GM21526 (cell line): ENCODE data around the gene KDM2A.

Experiments
- ATAC-seq: cut with Tn5 transposase; IDR thresholded peaks from one replicate; pipeline ENCODE4 v1.9.1; 2021; ENCODE audit warnings: moderate library complexity; ENCODE audit not compliant: unreplicated experiment, low FRiP score

KDM2A gene

GRCh38 chr11:67295846-67296245 lies 176.8 kb downstream of the KDM2A start:
- ATAC-seq, result no peak

GRCh38 chr11:67298786-67299185 lies 179.7 kb downstream of the KDM2A start:
- ATAC-seq, result no peak

GRCh38 chr11:67299471-67300191 lies 180.6 kb downstream of the KDM2A start:
- no peak for ATAC-seq

GRCh38 chr11:67300256-67300755 lies 181.2 kb downstream of the KDM2A start:
- no peak for ATAC-seq

GRCh38 chr11:67300756-67301312 lies 181.8 kb downstream of the KDM2A start:
- no peak for ATAC-seq

- ATAC-seq, result no peak
Observed at GRCh38 chr11:67301313-67301921, 182.4 kb downstream of the KDM2A start.

- no peak for ATAC-seq
Observed at GRCh38 chr11:67301951-67302516, 183.0 kb downstream of the KDM2A start.

- no peak for ATAC-seq
Observed at GRCh38 chr11:67302571-67303131, 183.6 kb downstream of the KDM2A start.

GRCh38 chr11:67303132-67303834 lies 184.2 kb downstream of the KDM2A start, which contains the start of gene SSH3:
Gene SSH3 (plus strand): TSS chr11:67303530. CDS start chr11:67303626, 96 bp downstream.
- ATAC-seq, result no peak

GRCh38 chr11:67303835-67304411 lies 184.9 kb downstream of the KDM2A start:
- no peak for ATAC-seq

GRCh38 chr11:67304511-67305113 lies 185.5 kb downstream of the KDM2A start:
- no peak for ATAC-seq

- no peak for ATAC-seq
Observed at GRCh38 chr11:67306769-67307544, 187.9 kb downstream of the KDM2A start.

GRCh38 chr11:67307545-67308001 lies 188.5 kb downstream of the KDM2A start:
- no peak for ATAC-seq
